Activated CD4-positive, alpha-beta T cell treated with anti-CD3 and anti-CD28 coated beads, Interleukin-2, amount 10 ng/mL, durations not matched to agents 7 days and 5 days (primary cell): ENCODE data around the gene SUDS3. TPM values are rescaled to one million over a fixed set of nuclear protein-coding genes. Genes with fewer than 3 reads are reported as not detected.

Experiments used
- CTCF ChIA-PET: fragments of 350-600 bp; sonication (Branson Sonifier 250); formaldehyde crosslinking; loops from one replicate; lab custom pipeline; 2021; ENCODE audit warnings: antibody characterized with exemption; lab: Charles Lee
- POLR2A ChIA-PET: fragments of 350-600 bp; sonication (Branson Sonifier 250); formaldehyde crosslinking; loops from one replicate; lab custom pipeline; 2021; ENCODE audit warnings: antibody characterized with exemption; lab: Charles Lee
- DNase-seq: peaks from one replicate; pipeline ENCODE4 v3.0.0-alpha.2; 2020
- H3K27ac Mint-ChIP-seq: one replicate; pipeline ENCODE4 v1.8.0; 2021; ENCODE audit warnings: mild to moderate bottlenecking, moderate library complexity, mixed read lengths
- H3K27me3 Mint-ChIP-seq: one replicate; pipeline ENCODE4 v1.8.0; 2021; ENCODE audit warnings: mixed read lengths
- H3K36me3 Mint-ChIP-seq: one replicate; pipeline ENCODE4 v1.8.0; 2021; ENCODE audit warnings: low read depth, mixed read lengths
- H3K4me1 Mint-ChIP-seq: one replicate; pipeline ENCODE4 v1.8.0; 2021; ENCODE audit warnings: mixed read lengths
- H3K4me3 Mint-ChIP-seq: one replicate; pipeline ENCODE4 v1.8.0; 2021; ENCODE audit warnings: mild to moderate bottlenecking, moderate library complexity, mixed read lengths
- H3K9me3 Mint-ChIP-seq: one replicate; pipeline ENCODE4 v1.8.0; 2021; ENCODE audit warnings: mixed read lengths
- total RNA-seq, 2 experiments: library from RNA; stranded (reverse); gene quantifications; one replicate each; pipeline ENCODE4 v1.2.3, GENCODE V29; 2021

SUDS3 gene
- total RNA-seq, 2 experiments from 2014 or later, result 23.8 to 25.4 TPM

DNA sequence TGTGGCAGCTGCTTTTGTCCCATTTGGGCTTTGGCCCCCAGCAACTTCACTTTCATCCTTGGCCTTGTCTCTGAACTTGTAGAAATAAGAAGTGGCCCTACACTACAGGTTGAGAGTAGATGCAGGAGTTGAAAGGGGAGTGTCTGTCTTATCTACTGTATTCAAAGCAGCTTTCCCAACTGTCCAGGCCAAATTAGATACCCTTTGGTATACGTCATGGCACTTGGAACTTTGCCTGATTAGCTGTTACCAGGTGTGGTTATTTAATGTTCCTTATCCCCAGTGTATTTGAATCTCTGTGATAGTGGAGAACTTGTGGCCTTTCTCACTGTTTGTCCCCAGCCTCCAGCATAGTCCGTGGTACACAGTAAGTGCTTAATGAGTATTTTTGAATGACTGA, 33.5 kb downstream of the SUDS3 start:
- Mint-ChIP-seq H3K27ac (no peak overlapping the region), H3K36me3 (peaks cover 55% of the 10 kb centered on the region), H3K27me3 (no peaks in the 10 kb centered on the region), H3K4me1 (no peaks in the 10 kb centered on the region), H3K9me3 (peaks cover 16% of the 10 kb centered on the region), H3K4me3 (no peak overlapping the region)
- ChIA-PET CTCF (interaction anchor here (1.1 kb wide), 1 partner anchor 11 kb away, joined by 3 read pairs; no protein-coding TSS in a partner anchor), POLR2A (no interaction called here)
- DNase-seq, result no peak

DNA sequence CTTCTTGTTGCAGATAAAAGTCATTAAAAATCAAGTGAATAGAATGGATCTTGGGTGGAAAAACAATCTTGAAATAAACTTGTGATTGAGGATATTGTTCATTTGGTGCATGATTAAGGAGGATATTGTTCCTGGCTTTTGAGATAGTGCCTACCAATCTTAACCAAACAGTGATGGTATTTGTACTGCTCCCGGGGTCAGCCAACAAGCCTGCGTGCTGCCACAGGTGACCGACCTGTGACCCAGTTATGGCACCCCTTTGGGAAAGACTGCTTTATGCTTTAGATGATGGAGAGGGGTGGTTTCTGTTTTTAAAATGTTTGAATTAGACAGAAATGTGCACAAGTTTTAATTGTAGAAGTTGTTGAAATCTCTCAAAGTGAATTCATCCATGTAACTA, 41.6 kb downstream of the SUDS3 start:
- H3K4me3 Mint-ChIP-seq, result no peak overlapping the region
- ChIA-PET CTCF (no interaction called here), POLR2A (no interaction called here)
- H3K27me3 Mint-ChIP-seq, result no peaks in the 10 kb centered on the region
- no peak for DNase-seq
- H3K27ac Mint-ChIP-seq, result no peak overlapping the region
- H3K36me3 Mint-ChIP-seq, result peaks cover 31% of the 10 kb centered on the region
- peaks cover 5% of the 10 kb centered on the region for H3K9me3 Mint-ChIP-seq
- H3K4me1 Mint-ChIP-seq, result no peaks in the 10 kb centered on the region

- Mint-ChIP-seq H3K27me3 (no peaks in the 10 kb centered on the region), H3K27ac (no peak overlapping the region), H3K9me3 (peaks cover under 1% of the 10 kb centered on the region), H3K36me3 (peaks cover 26% of the 10 kb centered on the region), H3K4me1 (no peaks in the 10 kb centered on the region), H3K4me3 (no peak overlapping the region)
- POLR2A ChIA-PET, result no interaction called here
- CTCF ChIA-PET, result no interaction called here
- no peak for DNase-seq
Observed at GRCh38 chr12:118418385-118419057, 42.2 kb downstream of the SUDS3 start.

DNA sequence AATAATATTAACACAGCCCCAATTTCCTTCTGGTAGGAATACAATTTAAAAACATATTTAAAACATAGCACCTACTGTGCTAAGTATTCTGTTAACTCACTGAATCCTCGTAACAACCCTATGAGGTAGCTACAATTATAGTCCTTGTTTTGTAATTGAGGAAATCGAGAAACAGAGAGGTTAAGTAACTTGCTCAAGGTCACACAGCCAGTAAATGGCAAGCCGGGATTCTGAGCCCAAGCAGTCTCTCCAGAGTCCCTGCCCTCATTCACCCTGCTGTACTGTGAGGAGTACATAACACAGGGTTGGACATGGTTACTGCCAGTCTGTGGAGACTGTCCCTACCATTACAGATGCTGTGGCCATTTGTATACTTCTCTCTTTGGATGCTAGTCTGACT, 44.3 kb downstream of the SUDS3 start:
- Mint-ChIP-seq H3K27me3 (no peaks in the 10 kb centered on the region), H3K36me3 (peaks cover 5% of the 10 kb centered on the region), H3K4me3 (no peak overlapping the region), H3K27ac (no peak overlapping the region), H3K9me3 (no peaks in the 10 kb centered on the region), H3K4me1 (no peaks in the 10 kb centered on the region)
- ChIA-PET POLR2A (no interaction called here), CTCF (no interaction called here)
- DNase-seq, result no peak

DNA sequence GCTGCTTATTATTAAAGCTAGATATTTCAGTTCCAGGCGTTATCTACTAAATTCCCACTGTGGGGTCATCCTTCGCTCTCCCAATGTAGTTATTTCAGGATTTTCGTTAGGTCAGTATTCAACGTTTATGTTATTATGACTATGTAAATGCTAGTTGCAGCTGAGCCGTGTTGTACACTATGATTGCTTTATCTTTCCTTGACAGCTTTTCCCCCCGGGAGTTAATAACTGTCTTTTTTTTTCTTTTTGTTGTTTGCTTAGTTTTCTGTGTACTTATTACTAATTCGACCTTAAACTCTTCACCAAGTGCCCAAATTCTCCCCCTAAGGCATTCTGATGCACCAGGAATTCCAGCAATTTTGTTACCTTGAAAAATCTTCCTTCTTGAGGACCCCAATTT, 48.5 kb downstream of the SUDS3 start:
- Mint-ChIP-seq H3K27ac (no peak overlapping the region), H3K4me1 (no peaks in the 10 kb centered on the region), H3K27me3 (no peaks in the 10 kb centered on the region), H3K36me3 (no peaks in the 10 kb centered on the region), H3K4me3 (no peak overlapping the region), H3K9me3 (no peaks in the 10 kb centered on the region)
- POLR2A ChIA-PET, result no interaction called here
- no peak for DNase-seq
- CTCF ChIA-PET, result no interaction called here

DNA sequence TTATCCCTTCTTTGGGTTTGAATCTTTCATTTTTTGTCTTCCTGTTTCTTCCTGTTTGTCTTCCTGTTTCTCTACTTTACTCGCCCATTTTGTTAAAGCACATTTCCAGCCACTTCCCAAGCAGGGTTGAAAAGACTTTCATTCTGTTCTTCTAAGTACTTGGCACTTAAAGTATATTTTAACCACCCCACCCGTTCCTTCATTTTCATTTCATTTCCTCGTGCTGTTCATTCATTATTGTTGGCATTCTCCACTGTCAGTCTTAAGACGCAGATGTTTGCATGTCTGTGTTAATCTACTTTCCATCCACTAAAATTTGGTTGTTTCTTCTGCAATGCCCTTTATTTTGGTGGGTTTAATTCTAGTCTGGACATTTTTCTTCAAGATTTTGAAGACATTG, 49.0 kb downstream of the SUDS3 start:
- no peaks in the 10 kb centered on the region for H3K4me1 Mint-ChIP-seq
- no peak overlapping the region for H3K4me3 Mint-ChIP-seq
- POLR2A ChIA-PET, result no interaction called here
- DNase-seq, result no peak
- no peak overlapping the region for H3K27ac Mint-ChIP-seq
- H3K9me3 Mint-ChIP-seq, result no peaks in the 10 kb centered on the region
- CTCF ChIA-PET, result no interaction called here
- H3K27me3 Mint-ChIP-seq, result no peaks in the 10 kb centered on the region
- H3K36me3 Mint-ChIP-seq, result no peaks in the 10 kb centered on the region

DNA sequence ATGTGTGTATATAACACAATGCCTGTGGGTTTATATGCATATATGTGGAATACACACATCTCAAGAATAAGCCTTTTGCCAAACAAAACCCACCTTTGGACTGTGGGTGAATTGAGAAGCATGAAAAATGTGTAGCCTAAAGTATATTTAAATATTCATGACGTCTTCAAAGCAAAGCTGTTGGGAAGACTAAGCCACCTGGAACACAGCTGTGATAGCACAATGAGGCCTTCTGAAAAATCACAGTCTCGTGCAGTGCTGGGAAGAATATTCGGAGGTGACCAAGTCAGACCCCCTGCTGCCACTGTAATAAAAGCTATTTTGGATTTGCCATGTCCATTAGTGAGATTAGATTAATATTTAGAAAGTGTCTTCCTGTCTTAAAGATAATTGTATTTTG, 51.5 kb downstream of the SUDS3 start:
- no peaks in the 10 kb centered on the region for H3K4me1 Mint-ChIP-seq
- H3K27ac Mint-ChIP-seq, result no peak overlapping the region
- H3K36me3 Mint-ChIP-seq, result no peaks in the 10 kb centered on the region
- ChIA-PET CTCF (no interaction called here), POLR2A (no interaction called here)
- H3K27me3 Mint-ChIP-seq, result no peaks in the 10 kb centered on the region
- DNase-seq, result no peak
- no peaks in the 10 kb centered on the region for H3K9me3 Mint-ChIP-seq
- no peak overlapping the region for H3K4me3 Mint-ChIP-seq

DNA sequence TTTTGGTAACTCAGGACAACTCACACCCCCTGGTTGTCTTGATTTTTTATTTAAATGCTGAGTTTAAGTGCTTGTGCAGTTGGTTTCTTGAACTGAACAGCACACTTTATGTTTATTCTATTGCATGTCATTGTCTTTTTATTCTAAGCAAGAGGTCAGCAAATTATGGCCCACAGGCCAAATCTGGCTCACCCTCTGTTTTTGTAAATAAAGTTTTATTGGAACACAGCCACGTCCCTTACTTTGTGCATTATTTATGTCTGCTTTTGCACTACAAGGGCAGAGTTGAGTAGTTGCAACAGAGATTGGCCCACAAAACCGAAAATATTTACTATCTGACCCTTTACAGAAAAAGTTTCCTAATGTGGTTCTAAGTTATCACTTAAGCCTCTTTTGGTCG, 52.3 kb downstream of the SUDS3 start:
- no peaks in the 10 kb centered on the region for H3K9me3 Mint-ChIP-seq
- H3K36me3 Mint-ChIP-seq, result no peaks in the 10 kb centered on the region
- no peak overlapping the region for H3K27ac Mint-ChIP-seq
- H3K4me1 Mint-ChIP-seq, result no peaks in the 10 kb centered on the region
- ChIA-PET CTCF (no interaction called here), POLR2A (no interaction called here)
- no peaks in the 10 kb centered on the region for H3K27me3 Mint-ChIP-seq
- DNase-seq, result no peak
- H3K4me3 Mint-ChIP-seq, result no peak overlapping the region

DNA sequence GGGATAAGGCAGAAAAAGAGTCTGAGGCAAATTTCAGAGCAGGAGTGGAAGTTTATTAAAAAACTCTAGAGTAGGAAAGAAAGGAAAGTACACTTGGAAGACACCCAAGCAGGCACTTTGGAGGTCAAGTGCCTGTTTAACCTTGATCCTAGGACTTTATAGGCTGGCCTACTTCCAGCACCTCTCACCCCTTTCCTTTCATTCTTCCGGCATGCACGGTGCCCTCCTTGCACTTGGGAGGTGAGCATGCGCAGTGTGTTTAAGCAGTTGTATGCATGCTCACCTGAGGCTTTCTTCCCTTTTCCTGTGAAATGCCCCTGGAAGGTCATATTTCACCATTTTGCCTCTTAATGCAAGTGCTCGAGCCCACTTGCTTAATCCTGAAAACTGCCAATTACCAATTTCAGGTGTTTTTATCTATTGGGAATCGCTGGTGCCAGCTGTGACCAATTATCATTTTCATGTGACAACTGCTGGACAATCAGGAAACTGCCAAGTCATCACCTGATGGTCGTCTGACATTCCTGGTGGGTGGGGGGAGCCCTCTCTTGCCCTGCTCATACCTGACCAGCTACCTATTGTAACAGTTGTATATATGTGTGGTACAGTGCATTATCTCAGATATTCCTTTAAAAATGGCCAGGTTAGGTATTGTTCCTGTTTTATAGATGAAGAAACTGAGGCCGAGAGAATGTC, 53.5 kb downstream of the SUDS3 start:
- Mint-ChIP-seq H3K27me3 (no peaks in the 10 kb centered on the region), H3K36me3 (no peaks in the 10 kb centered on the region)

DNA sequence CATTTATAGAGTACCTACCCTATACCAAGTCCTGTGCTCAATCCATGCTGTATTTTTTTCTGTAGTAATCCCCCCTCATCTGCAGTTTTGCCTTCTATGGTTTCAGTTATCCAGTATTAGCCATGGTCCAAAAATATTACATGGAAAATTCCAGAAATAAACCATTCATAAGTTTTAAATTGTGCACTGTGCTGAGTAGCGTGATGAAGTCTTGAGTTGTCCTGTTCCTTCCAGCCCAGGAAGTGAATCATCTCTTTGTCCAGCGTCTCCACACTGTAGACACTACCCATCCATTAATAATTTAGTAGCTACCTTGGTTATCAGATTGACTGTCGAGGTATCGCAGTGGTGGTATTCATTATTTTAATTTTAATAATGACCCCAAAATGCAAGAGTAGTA, 54.2 kb downstream of the SUDS3 start:
- no peaks in the 10 kb centered on the region for H3K4me1 Mint-ChIP-seq
- DNase-seq, result no peak
- POLR2A ChIA-PET, result no interaction called here
- no peaks in the 10 kb centered on the region for H3K36me3 Mint-ChIP-seq
- no peaks in the 10 kb centered on the region for H3K27me3 Mint-ChIP-seq
- H3K9me3 Mint-ChIP-seq, result no peaks in the 10 kb centered on the region
- CTCF ChIA-PET, result interaction anchor here (0.8 kb wide), 1 partner anchor 493 kb away, joined by 3 read pairs; no protein-coding TSS in a partner anchor
- H3K4me3 Mint-ChIP-seq, result no peak overlapping the region
- no peak overlapping the region for H3K27ac Mint-ChIP-seq

More for the DNA sequence above, 53.5 kb downstream of the SUDS3 start:
- no peak overlapping the region for H3K27ac Mint-ChIP-seq
- H3K4me1 Mint-ChIP-seq, result no peaks in the 10 kb centered on the region
- CTCF ChIA-PET, result interaction anchor here (0.8 kb wide), 1 partner anchor 492 kb away, joined by 3 read pairs; no protein-coding TSS in a partner anchor
- no peak overlapping the region for H3K4me3 Mint-ChIP-seq
- DNase-seq, result no peak
- POLR2A ChIA-PET, result no interaction called here
- H3K9me3 Mint-ChIP-seq, result no peaks in the 10 kb centered on the region

DNA sequence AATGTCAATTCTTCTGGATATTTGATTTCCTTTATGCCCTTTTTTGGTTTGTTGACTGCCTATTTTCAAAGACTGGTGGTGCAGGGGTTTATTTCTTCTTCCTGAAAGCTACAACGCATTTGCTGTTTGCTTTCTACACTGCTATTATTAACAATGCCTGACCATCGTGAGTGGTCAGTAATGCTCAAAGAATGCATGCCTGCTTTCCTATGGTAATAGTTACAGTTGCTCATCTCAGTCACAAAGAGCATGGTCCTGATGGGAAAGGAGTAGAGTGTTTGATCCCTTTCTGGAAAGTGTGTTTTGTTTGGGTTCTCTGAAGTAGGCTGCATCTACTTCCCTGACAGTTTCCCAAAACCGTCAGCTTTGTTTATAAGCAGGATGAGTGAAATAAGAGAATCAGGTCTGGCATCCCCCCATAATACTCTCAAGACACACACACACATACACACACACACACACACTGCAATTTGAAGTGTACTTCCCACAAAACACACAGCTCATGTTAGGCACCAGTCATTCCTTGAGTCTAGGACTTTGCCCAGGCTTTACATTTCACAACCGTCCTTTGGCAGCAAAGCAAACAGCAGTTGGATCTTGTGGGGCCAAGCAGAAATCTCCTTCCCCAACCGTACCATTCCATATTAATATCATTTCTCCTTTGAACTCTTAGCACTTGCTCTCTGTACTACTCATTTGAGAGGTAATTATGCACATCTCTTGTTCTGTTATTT, 56.6 kb downstream of the SUDS3 start:
- Mint-ChIP-seq H3K27ac (no peak overlapping the region), H3K4me3 (no peak overlapping the region), H3K4me1 (no peaks in the 10 kb centered on the region), H3K27me3 (no peaks in the 10 kb centered on the region), H3K9me3 (no peaks in the 10 kb centered on the region), H3K36me3 (no peaks in the 10 kb centered on the region)
- POLR2A ChIA-PET, result no interaction called here
- CTCF ChIA-PET, result no interaction called here
- no peak for DNase-seq

GRCh38 chr12:118436002-118436730, 59.8 kb downstream of the SUDS3 start:
- CTCF ChIA-PET, result interaction anchor here (0.6 to 0.8 kb wide), 2 partner anchors 18 to 293 kb away, joined by 3 to 4 read pairs; no protein-coding TSS in a partner anchor
- no peaks in the 10 kb centered on the region for H3K4me1 Mint-ChIP-seq

More at GRCh38 chr12:118436002-118436730, 59.8 kb downstream of the SUDS3 start:
- Mint-ChIP-seq H3K36me3 (no peaks in the 10 kb centered on the region), H3K4me3 (no peak overlapping the region), H3K27ac (no peak overlapping the region), H3K27me3 (no peaks in the 10 kb centered on the region), H3K9me3 (no peaks in the 10 kb centered on the region)
- POLR2A ChIA-PET, result no interaction called here
- no peak for DNase-seq
